Keratinocyte (primary cell): ENCODE data around the gene LASP1NB.

Experiments
- CTCF ChIP-seq, 3 experiments: IDR thresholded peaks in 1 of 3; conservative IDR thresholded peaks in 1 of 3; optimal IDR thresholded peaks in 1 of 3; 2 replicates in 2 of 3; 3 replicates in 1 of 3; pipeline versions ENCODE3 to v1.5.1; 2011; ENCODE audit warnings: low read length in 3 of 3, mild to moderate bottlenecking in 3 of 3, moderate library complexity in 2 of 3, control low read depth in 1 of 3, inconsistent platforms in 1 of 3; ENCODE audit not compliant: insufficient read depth in 2 of 3; ENCODE audit errors: extremely low read depth in 1 of 3
- EZH2 ChIP-seq: IDR thresholded peaks from one replicate; pipeline ENCODE4 v1.6.1; 2012; ENCODE audit warnings: inconsistent platforms, mild to moderate bottlenecking, low read length, moderate library complexity

DNA sequence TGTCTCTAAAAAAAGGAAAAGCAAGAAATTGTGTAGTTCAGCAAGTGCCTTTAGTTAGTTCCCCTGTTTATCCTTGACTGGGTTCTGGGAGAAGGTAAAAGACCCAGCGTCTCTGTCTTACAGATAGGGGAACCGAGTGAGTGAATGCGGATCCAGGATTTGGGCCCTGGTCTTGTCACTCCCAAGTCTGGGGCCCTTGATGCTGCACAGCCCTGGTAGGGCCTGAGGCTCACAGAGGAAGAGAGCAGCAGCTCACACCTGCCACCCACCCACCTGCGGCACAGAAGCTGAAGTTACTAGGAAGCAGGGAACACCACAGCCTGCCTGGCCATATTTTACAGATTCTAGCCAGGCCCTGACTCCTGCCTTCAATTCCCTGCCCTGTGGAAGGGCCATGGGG is 33.3 kb upstream of the LASP1NB start:
- TF ChIP-seq CTCF (optimal IDR thresholded peaks at IDR 0.05 in 1 of 3, IDR thresholded peaks at IDR 0.05 in 1 of 3, conservative IDR thresholded peaks at IDR 0.05 in 1 of 3; ENCODE audit: extremely low read depth in 1 of 3, insufficient read depth in 2 of 3, low read length in 3 of 3) (no peak), EZH2 (no peak)
